HG02759 (cell line): ENCODE measurements around the gene CUBN.
A peak's percentile ranks its signal among the peaks of the same experiment; 100 is the strongest.
"Not testable (repeated sequence)": the region's sequence is repeated elsewhere in the genome, so short reads cannot be mapped to it uniquely, and the experiment has no call there.

Source experiments
- ATAC-seq: cut with Tn5 transposase; IDR thresholded peaks from one replicate; pipeline ENCODE4 v1.9.1; 2021; ENCODE audit warnings: mild to moderate bottlenecking, moderate library complexity; ENCODE audit not compliant: unreplicated experiment

CUBN gene

DNA sequence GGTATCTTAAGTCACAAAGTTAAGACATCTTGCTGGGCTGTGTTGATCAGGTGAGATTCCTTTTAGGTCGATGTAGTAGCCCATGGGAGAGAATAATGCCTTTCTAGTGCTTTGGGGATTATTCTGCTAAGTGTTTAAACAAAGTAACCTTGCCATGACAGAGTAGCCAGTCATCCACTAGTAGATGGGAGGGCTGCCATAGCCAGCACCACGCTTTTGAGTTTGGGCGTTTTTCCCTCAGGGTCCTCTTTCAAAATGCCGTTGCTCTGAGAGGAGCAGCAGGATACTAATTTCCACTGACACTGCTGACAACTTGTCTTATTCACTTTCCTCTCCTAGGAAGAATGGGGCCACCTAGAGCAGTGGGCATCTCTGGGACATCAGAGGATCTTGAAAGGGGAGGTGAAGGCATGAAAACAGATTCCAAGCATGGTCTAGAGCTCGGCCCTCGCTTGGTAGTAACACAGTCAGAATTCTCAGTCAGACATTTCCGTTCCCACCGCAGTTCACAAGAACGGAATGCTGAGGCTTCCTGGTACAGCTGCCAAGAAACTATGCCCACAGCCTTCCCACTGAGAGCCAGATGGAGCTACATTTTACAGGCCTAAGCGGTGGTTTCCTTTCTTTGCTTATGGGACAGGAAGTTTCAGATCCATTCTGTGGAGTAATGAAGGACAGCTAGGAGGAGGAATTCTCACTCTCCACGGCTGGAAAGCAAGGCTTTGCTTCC, 297.1 kb downstream of the CUBN start:
- no peak for ATAC-seq

DNA sequence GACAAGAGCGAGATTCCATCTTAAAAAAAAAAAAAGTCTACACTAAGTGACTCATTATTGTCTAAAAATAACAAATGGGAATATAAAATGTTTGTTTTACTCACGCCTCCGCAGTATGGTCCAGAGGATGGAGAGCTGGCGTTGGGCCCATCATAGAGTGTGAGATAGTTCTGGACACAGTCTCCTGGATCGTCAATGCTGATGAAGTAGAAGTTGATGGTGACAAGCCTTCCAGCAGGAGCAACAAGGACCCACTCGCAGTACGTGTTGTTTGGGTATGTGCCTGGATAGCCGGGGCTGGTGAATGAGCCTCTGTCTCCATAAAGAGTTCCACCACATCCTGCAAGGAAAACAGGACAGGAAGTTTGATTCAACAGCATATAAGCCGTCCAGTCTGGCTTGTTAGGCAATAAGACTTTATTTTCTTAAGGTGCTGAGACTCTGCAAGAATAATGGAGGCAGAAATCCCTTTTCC, 300.9 kb downstream of the CUBN start:
- no peak for ATAC-seq

DNA sequence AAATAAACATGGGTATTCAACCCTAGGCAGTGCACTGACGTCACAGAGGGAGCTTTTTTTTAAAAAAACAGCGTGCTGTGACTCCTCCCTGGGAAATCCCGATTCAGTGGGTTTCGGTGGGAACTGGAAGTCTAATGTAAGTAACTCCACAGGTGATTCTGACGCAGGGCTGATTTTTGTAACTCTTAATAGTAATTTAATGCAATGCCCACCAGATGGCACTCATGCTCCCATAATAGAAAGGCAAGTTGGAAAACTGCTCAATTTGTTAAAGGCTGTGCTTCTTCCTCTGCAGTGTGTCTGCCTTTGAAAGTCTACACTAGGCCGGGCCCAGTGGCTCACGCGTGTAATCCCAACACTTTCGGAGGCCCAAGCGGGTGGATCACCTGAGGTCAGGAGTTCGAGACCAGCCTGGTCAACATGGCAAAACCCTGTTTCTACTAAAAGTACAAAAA, 301.5 kb downstream of the CUBN start:
- ATAC-seq, result no peak

DNA sequence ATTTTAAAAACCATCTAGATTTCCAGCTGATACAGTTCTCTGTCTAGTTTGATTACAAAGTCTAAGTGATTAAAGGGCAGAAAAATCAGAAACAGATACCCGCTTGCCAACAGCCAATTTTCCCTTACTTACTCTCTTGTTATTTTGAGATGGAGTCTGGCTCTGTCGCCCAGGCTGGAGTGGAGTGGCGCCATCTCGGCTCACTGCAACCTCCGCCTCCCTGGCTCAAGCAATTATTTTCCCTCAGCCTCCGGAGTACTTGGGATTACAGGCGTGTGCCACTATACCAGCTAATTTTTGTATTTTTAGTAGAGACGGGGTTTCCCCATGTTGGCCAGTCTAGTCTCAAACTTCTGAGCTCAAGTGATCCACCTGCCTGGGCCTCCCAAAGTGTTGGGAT, 302.1 kb downstream of the CUBN start:
- not testable (repeated sequence) for ATAC-seq

DNA sequence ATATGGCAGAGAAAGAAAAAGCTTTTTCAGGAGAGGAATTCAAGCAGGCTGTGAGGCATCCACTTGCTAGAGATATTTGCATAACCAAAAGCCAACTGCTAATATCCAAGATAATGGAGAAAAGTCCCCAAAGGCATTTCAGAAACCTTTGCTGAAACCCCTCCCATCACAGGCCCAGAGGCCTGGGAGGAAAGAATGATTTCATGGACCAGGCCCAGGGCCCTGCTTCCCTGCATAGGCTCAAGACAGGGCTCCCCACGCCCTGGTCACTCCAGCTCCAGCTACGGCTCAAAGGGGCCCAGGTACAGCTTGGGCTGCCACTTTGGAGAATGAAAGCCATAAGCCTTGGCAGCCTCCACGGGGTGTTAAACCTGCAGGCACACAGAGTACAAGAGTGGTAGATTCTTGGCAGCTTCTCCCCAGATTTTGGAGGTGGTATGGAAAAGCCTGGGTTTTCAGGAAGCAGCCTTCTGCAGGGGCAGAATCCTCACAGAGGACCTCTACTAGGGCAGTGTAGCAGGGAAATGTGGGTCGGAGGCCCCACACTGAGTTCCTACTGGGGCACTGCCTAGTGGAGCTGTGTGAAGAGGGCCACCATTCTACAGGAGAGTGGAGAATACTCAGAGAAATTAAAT, 306.8 kb downstream of the CUBN start:
- no peak for ATAC-seq

DNA sequence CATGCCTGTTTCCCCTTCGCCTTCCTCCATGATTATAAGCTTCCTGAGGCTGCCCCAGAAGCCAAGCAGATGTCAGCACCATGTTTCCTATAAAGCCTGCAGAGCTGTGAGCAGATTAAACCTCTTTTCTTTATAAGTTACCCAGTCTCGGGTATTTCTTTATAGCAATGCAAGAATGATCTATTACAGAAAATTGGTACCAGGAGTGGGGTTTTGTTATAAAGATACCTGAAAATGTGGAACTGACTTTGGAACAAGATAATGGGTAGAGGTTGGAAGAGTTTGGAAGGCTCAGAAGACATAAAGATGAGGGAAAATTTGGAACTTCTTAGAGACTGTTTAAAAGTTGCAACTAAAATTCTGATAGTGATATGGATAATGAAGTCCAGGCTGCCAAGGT, 307.6 kb downstream of the CUBN start:
- ATAC-seq, result no peak

DNA sequence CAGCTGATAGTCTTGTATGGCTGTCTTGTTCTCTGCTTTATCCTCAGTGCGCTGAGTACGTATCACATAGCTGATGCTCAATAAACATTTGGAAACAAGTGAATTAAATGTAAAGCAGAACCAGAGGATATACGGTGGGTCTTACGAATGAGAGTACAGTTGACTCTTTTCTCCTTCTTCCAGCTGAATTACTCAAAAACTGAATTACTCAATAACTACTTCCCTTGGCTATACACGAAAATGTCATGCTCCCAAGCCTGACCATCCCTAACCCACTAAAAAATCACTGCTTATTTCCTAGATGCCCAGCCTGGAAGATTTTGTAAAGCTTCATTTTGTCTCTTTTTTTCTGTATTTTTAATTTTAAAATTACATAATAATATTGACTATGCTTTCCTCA, 309.2 kb downstream of the CUBN start:
- no peak for ATAC-seq

DNA sequence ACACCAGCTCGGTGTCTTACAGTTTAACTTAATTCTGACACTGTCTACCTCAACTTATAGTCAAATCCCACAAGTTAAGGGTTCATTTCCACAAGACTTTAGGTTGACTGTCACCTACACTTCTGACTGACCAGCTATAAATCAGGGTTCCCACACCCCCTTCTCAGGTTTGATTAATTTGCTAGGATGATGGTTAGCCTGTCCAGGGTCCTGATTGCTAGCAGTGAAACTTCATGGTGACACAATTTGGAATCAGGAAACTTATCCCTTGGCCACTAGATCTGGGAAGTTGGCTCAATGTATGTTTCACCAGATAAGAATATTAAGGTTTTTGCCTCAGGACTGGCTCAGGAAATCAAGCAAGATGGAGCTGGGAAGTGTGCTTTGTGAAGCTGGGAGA, 309.6 kb downstream of the CUBN start:
- ATAC-seq, result no peak

DNA sequence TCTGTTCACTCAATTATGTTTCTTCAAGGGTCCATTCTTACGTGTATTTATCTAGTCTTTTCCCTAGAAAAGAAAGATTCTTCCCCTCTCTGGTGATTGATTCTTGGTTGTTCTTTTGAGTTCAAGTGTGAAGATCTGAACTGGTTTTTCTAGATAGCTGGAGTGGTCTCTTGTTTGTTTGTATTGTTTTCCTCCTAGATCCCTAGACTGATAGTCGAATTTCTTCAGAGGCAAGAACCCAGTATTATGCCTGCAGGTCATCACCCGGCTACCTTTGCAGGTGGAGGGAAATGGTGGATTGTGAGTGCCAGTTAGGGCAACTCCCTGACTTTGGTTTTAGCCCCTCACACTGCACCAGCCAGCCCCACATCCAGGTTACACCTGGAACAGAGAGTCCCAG, 310.2 kb downstream of the CUBN start:
- ATAC-seq, result no peak

DNA sequence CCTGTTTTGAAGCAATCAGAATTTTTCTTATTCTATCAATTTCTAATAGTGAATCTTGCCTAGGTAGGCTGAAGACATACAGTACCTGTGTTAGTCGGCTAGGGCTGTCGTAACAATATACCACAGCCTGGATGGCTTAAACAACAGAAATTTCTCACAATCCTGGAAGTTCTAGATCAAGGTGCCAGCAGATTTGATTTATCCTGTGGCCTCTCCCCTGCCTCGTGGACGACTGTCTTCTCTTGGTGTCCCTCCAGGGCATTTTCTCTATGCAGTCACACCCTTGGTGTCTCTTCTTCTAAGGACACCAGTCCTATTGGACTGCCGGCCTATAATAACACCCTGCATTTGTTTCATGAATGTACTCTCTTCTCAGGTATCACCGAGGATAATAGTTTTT, 310.6 kb downstream of the CUBN start:
- ATAC-seq, result no peak

DNA sequence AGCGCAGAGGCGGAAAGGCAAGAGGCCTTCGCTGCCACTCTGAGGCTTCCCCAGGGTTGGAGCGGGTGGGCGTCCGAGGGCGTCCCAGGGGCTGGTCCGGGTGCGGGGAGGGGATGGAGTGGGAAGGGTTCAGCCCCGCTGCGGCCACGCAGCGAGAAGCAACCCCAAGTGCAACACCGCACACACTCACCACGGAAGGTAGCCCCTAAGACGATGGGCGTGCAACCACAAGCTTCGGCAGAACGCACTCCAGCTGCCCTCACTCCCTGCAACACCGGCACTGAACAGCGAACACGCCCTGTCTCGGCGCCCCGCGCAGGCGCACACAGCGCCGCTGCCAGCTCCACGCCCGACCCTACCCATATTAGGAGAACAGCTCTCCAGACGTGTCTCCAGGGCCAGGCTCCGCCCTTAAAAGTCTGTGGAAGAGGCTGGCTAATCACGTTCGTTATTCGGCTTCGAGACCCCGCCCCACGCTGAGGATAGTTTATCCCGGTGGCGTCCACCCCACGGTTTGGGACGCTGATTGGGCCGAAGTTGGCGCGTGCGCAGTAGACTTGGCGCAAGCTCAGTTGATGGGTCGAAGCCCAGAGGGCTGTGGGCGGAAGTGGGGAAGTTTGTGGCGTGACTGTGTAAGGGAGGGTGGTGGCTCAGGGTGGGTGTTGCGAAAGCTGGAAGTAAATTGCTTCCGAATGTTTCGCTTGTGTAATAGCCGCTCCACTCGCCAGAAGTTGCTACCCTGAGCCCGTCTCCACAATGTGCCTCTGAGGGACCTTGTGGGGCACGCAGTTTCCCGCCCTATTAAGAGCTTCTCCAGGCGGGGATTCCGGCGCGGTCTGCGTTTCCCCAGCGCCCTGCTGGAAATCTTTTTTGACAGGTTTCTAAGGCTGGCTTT, 312.2 kb downstream of the CUBN start, which contains the start of gene RSU1:
TSS of gene RSU1 (minus strand) at position 300 of the 895 bp plus-strand sequence. CDS start 343 bp downstream, outside the sequence.
- peak; percentile 98 for ATAC-seq

DNA sequence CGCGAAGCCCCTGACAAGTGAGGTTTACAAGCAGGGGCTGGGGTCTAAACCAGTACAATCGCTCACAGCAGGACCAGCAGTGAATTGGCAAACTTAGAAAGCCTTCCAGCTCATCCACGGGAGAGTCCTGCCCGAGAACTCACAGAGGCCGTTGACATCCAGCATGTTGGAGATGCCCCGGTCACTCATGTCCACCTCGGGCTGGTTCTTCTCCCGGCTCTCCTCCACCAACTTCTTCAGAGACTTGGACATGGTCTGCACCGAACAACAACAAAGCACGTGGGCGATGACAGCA, 312.8 kb downstream of the CUBN start:
- no peak for ATAC-seq

DNA sequence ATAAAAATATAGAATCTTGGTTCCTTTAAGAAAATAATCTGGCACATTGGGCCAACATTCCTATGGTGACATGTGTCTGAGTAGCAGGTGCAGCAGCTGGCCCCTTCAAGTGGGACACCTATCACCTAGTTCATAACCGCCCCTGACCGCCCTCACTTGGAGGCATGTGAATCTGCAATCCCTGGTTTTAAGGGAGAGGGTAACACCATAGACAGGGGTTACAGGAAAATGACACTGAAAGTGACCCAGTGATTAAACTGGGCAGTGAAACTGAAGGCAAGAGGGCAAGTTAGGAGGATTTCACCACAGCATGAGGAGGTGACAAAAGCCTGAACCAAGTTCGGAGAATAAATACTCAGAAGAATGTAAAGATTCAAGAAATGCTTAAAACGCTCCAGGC, 313.4 kb downstream of the CUBN start:
- no peak for ATAC-seq

DNA sequence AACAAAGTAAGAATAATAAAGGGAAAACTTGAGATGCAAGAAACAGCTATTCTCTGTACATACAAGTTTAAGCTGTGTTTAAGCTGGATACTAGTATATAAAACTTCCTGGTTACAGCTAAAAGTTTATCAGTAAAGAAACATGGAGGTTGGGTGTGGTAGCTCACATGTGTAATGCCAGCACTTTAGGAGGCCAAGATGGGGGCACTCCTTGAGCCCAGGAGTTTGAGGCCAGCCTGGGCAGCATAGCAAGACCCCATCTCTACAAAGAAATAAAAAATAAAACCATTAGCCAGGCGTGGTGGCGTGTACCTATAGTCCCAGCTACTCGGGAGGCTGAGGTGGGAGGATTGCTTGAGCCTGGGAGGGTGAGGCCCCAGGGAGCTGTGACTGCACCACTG, 315.6 kb downstream of the CUBN start:
- ATAC-seq, result no peak

DNA sequence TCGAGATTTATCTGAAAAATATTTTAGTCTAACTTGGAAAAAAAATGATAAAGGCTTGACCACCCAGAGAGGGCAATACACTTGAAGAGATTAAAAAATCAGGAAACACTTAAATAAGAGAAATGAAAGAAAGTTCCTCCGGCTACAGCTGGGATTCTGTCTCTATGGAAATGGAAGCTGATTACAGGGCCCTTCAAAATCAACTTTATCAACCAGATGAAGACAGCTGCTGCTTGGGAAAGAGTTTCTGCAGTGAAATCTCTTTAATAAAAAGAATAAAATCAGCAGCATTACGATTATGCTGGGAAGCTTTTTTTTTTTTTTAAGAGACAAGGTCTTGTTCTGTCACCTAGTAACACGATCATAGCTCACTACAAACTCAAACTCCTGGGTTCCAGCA, 316.9 kb downstream of the CUBN start:
- ATAC-seq, result no peak

DNA sequence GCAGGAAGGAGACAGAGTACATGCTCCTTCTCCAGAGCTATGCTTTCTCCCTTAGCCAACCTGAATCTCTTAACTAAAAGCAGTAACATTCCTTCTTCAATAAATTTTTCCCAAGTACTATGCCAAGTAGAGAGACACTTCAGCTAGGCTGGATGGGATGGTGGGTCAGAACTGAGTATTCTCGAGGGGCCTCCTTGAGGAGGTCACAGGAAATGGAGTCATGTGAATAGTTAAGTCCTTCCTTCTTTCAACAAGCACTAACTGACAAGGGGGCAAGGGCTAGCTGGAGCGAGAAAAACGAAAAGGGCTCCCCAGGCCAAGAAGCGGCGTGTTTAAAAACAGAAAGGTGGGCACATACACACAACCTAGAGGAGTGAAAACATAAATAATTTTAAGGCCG, 317.8 kb downstream of the CUBN start:
- no peak for ATAC-seq

DNA sequence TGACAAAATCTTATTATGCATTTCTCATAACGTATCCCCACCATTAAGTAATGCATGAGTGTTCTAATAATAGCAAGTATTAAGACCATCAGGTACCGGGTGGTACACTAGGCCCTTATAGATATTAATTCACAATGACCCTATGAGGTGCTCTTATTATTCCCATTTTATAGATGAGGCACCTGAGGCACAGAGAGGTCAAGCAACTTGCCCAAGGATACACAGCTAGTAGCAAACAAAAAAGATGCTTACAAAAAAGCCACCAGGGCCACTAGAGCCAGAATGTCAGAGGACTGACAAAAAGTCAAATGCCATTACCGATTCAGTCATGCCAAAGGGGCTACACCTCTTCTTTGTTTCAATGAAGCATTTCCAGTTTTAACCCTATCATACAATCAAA, 318.3 kb downstream of the CUBN start:
- ATAC-seq, result no peak

DNA sequence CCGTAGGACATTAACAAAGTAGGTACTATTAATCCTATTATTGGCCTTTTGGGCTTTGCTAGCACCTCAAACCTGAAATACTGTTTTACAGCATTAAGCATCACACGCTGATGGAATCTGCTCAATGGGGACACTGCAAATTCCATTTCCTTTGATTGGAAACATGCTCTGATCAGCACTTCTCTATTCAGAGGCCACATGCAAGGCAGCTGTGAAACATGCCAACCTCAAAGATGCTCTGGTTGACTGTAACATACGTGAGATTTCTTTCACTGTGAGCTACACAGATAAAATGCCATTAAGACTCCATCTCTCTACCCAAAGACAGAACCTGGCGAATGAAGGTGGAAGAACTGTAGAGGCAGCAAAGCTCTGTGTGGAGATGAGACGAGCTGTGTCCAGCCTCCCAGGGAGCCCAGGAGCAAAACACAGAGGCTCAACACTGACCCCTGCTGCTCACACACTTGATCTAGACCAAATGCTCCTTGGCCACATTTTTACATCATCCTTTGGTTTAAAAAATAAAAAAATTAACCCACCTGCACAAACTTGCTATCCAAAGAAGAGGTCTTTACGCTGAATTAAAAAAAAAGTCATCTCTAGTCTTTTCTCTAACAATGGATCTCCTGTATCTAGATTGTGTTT, 320.4 kb downstream of the CUBN start:
- ATAC-seq, result peak; percentile 87

DNA sequence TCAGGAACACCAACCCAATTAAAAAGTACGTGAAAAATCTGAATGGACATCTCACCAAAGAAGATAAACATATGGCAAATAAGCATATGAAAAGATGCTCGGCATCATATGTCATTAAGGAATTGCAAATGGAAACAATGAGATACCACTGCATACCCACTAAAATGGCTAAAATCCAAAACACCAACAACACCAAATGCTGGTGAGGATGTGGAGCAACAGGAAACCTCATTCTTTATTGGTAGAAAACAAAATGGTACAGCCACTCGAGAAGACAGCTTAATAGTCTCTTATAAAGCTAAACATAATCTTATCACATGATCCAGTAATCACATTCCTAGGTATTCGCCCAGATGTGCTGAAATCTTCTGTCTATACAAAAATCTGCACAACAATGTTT, 325.5 kb downstream of the CUBN start:
- ATAC-seq, result no peak

DNA sequence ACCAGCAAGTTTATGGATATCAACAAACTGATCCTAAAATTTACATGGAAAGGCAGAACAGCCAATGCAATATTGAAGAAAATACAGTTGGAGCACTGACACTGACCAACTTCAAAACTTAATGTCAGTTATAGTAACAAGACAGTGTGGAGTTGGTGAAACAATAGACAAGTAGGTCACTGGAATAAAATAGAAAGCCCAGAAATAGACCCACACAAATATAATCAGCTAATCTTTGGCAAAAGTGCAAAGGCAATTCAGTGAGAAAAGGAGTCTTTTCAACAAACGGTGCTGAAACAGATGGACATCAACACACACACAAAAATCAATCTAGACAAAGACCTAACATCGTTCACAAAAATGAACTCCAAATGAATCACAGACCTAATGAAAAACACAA, 326.1 kb downstream of the CUBN start:
- ATAC-seq, result no peak

DNA sequence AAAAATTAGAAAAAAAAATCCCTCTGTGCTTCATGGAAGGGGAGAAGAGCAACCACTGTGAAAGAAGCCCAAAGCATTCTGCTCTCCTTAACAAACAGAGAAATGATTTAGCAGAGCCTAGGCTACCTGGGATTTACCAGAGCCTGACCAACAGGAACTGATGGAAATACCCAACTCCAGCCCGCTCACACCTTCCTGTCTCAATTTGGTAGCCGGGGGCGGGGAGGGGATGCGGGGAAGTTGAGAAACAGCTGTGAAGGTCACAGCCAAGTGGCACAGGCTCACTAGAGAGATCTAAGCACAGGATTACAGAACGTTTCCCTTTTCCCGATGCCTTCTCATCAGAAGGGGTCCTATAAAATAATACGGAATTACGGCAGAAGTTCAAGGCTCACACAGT, 330.0 kb downstream of the CUBN start:
- peak; percentile 96 for ATAC-seq
